NCI-H1417 (cell line): ENCODE results near the gene VPS13D.
"Not testable (repeated sequence)": the region's sequence is repeated elsewhere in the genome, so short reads cannot be mapped to it uniquely, and the experiment has no call there.

Experiments used
- DNase-seq, 3 experiments: peaks; one replicate each; lab custom pipeline; 2025; lab: John Stamatoyannopoulos, UW

Gene VPS13D

GRCh38 chr1:12369258-12369657 is 139.4 kb downstream of the VPS13D start:
- DNase-seq, result no peak

GRCh38 chr1:12370333-12370975 is 140.6 kb downstream of the VPS13D start:
- DNase-seq, result no peak

- no peak for DNase-seq
These were observed 141.2 kb downstream of the VPS13D start for GRCh38 chr1:12371053-12371452.

- DNase-seq, result no peak
These were observed 142.3 kb downstream of the VPS13D start for GRCh38 chr1:12372180-12372579.

GRCh38 chr1:12372761-12373160 is 142.9 kb downstream of the VPS13D start:
- DNase-seq, result no peak

GRCh38 chr1:12375133-12375829 is 145.5 kb downstream of the VPS13D start:
- no peak for DNase-seq

- no peak for DNase-seq
These were observed 146.6 kb downstream of the VPS13D start for GRCh38 chr1:12376236-12377045.

GRCh38 chr1:12380326-12381249 is 150.8 kb downstream of the VPS13D start:
- DNase-seq, result no peak

- DNase-seq, result no peak
These were observed 153.2 kb downstream of the VPS13D start for GRCh38 chr1:12383001-12383400.

GRCh38 chr1:12383786-12384185 is 154.0 kb downstream of the VPS13D start:
- no peak for DNase-seq

GRCh38 chr1:12384836-12385456 is 155.1 kb downstream of the VPS13D start:
- DNase-seq, result no peak

GRCh38 chr1:12386130-12386529 is 156.3 kb downstream of the VPS13D start:
- DNase-seq, result no peak

GRCh38 chr1:12387641-12388040 is 157.8 kb downstream of the VPS13D start:
- peak in 1 of 3 experiments; percentile 4 for DNase-seq

GRCh38 chr1:12390296-12390695 is 160.5 kb downstream of the VPS13D start:
- not testable (repeated sequence) for DNase-seq

- no peak for DNase-seq
These were observed 167.9 kb downstream of the VPS13D start for GRCh38 chr1:12397462-12398450.

- no peak for DNase-seq
These were observed 168.6 kb downstream of the VPS13D start for GRCh38 chr1:12398479-12398878.

- DNase-seq, result no peak
These were observed 170.3 kb downstream of the VPS13D start for GRCh38 chr1:12400027-12400693.

GRCh38 chr1:12402159-12402673 is 172.4 kb downstream of the VPS13D start:
- no peak for DNase-seq

- no peak for DNase-seq
These were observed 173.0 kb downstream of the VPS13D start for GRCh38 chr1:12402842-12403241.
